Chondrocyte (in vitro differentiated cells): Measurements from ENCODE around the gene UBASH3A. TPM values are rescaled to one million over a fixed set of nuclear protein-coding genes. Genes with fewer than 3 reads are reported as not detected.

Experiments
- DNase-seq: peaks from one replicate; pipeline ENCODE4 v3.0.0; 2021; ENCODE audit warnings: mixed read lengths, low spot score
- H3K27ac Mint-ChIP-seq: one replicate; pipeline ENCODE4 v1.8.0; 2021; ENCODE audit warnings: mild to moderate bottlenecking, moderate library complexity, mixed read lengths; ENCODE audit not compliant: unreplicated experiment
- H3K27me3 Mint-ChIP-seq: 2 replicates; pipeline ENCODE4 v1.8.0; 2021; ENCODE audit warnings: low read depth, mixed read lengths
- H3K36me3 Mint-ChIP-seq: 2 replicates; pipeline ENCODE4 v1.8.0; 2021; ENCODE audit warnings: low read depth, mixed read lengths
- H3K4me1 Mint-ChIP-seq: 2 replicates; pipeline ENCODE4 v1.8.0; 2021; ENCODE audit warnings: low read depth, mild to moderate bottlenecking, mixed read lengths
- H3K4me3 Mint-ChIP-seq: one replicate; pipeline ENCODE4 v1.8.0; 2021; ENCODE audit warnings: mild to moderate bottlenecking, moderate library complexity, mixed read lengths; ENCODE audit not compliant: unreplicated experiment
- H3K9me3 Mint-ChIP-seq: 2 replicates; pipeline ENCODE4 v1.8.0; 2021; ENCODE audit warnings: low read depth, mixed read lengths
- CTCF ChIP-seq: fragments of 200-600 bp; sonication (generic); IDR thresholded peaks from 2 replicates; pipeline ENCODE4 v1.5.0; 2021; ENCODE audit warnings: antibody characterized with exemption, mild to moderate bottlenecking, moderate library complexity
- total RNA-seq: library from RNA; stranded (reverse); gene quantifications from 3 replicates; pipeline ENCODE4 v1.2.1, GENCODE V29; 2021

The UBASH3A gene
- total RNA-seq, 1 donor from 2014 or later, result not detected

GRCh38 chr21:42495765-42496119, 92.0 kb downstream of the UBASH3A start:
- H3K4me3 Mint-ChIP-seq, result peak overlapping the region; percentile 91
- peak overlapping the region; percentile 76 for H3K27ac Mint-ChIP-seq
- H3K9me3 Mint-ChIP-seq, result no peaks in the 10 kb centered on the region
- H3K4me1 Mint-ChIP-seq, result peaks cover 13% of the 10 kb centered on the region
- DNase-seq, result no peak
- no peaks in the 10 kb centered on the region for H3K27me3 Mint-ChIP-seq
- no peak for TF ChIP-seq CTCF
- H3K36me3 Mint-ChIP-seq, result no peaks in the 10 kb centered on the region

GRCh38 chr21:42496120-42496838, 92.6 kb downstream of the UBASH3A start, which contains the start of gene RSPH1:
Gene RSPH1, minus strand, starts transcription at chr21:42496224. Its CDS starts 38 bp downstream, at chr21:42496186.
- no peaks in the 10 kb centered on the region for H3K9me3 Mint-ChIP-seq
- peak within 1 kb of the TSS; percentile 82 for H3K27ac Mint-ChIP-seq
- peaks cover 13% of the 10 kb centered on the region for H3K4me1 Mint-ChIP-seq
- H3K27me3 Mint-ChIP-seq, result no peaks in the 10 kb centered on the region
- DNase-seq, result peak; percentile 100
- H3K4me3 Mint-ChIP-seq, result peak within 1 kb of the TSS; percentile 91
- peak; percentile 36 for TF ChIP-seq CTCF
- H3K36me3 Mint-ChIP-seq, result no peaks in the 10 kb centered on the region

GRCh38 chr21:42496839-42497202, 93.1 kb downstream of the UBASH3A start:
- Mint-ChIP-seq H3K27me3 (no peaks in the 10 kb centered on the region), H3K9me3 (no peaks in the 10 kb centered on the region), H3K27ac (peak overlapping the region; percentile 82), H3K4me3 (peak overlapping the region; percentile 91), H3K36me3 (no peaks in the 10 kb centered on the region), H3K4me1 (peaks cover 13% of the 10 kb centered on the region)
- no peak for DNase-seq
- no peak for TF ChIP-seq CTCF

Other genes starting within 250 kb of the UBASH3A start
- gene ABCG1, start 184.8 kb upstream of the UBASH3A start, total RNA-seq, result 0.51 to 1.6 TPM (median 1.6 TPM) in 3 replicates
- gene TFF3, start 88.5 kb upstream of the UBASH3A start, total RNA-seq, result 1.3 to 6.0 TPM in 2 of 3 replicates, not detected in the other
- gene TFF2, start 52.9 kb upstream of the UBASH3A start, total RNA-seq, result not detected in 3 replicates
- gene TFF1, start 37.4 kb upstream of the UBASH3A start, total RNA-seq, result not detected in 3 replicates
- gene TMPRSS3, start 7.8 kb upstream of the UBASH3A start, total RNA-seq, result 0.22 TPM in 1 of 3 replicates, not detected in the others
- 0.15 TPM in 1 of 3 replicates, not detected in the others for gene RSPH1, start 92.3 kb downstream of the UBASH3A start, total RNA-seq
- 3.5 to 4.8 TPM (median 4.7 TPM) in 3 replicates for gene SLC37A1, start 110.0 kb downstream of the UBASH3A start, total RNA-seq
- gene PDE9A, start 249.7 kb downstream of the UBASH3A start, total RNA-seq, result 0.60 to 1.2 TPM (median 1.1 TPM) in 3 replicates